ENCODE data around the gene PBXIP1.

PBXIP1 gene

DNA sequence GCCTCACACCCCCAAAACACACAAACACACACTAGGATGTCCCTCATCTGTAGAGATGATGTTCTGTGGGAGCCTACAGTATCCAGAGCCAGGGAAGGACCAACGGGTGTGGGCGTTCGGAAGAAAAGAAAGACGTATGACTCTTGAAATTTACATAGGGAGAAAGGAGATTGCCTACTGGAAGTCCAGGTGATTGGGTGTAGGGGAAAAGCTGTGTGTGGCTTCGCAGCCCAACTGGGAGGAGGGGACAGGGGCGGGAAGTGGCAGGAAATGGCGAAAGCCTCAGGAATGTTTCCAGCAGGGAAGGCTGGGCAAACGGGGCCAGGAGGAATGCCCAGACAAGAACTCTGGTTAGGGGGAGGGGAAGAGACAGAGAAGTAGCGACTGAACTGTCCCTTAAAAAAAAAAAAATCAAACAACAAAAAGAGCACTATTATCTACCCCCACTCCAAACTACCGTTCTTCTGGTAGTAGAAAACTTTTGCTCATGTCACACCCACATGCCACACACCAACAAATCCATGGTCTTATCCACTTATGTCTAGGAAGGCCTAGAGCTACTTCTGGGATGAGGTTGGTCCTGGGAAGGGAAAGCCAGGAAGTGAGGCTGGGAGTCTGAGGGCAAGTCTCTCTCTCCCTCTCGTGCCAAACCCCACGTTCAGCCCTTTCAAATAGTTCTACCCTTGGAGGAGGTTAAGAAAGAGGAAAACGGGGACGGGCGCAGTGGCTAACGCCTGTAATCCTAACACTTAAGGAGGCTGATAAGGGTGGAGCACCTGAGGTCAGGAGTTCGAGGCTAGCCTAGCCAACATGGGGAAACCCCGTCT, 16.8 kb upstream of the PBXIP1 start:
- DNase-seq, result peak; percentile 29

DNA sequence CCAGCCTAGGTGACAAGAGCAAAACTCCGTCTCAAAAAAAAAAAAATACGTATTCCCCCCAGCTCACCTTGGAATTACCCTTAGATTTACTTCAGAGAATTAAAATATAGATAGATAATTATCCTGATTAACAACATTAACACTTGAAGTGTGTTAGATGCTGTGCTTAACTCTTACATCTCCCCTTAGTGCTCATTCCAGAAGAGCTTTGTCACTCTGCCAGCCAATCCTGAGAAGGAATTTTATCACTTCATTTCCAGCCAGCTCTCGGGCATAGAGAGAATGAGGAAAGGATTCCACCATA, 16.3 kb upstream of the PBXIP1 start:
- no peak for DNase-seq

- DNase-seq, result no peak
Measured at GRCh38 chr1:154971341-154971998, 15.6 kb upstream of the PBXIP1 start.

GRCh38 chr1:154970631-154971340, 14.9 kb upstream of the PBXIP1 start, which contains the start of gene SHC1:
TSS of gene SHC1 (minus strand) at chr1:154970747. CDS start at chr1:154970526, 221 bp downstream.
- DNase-seq, result no peak

DNA sequence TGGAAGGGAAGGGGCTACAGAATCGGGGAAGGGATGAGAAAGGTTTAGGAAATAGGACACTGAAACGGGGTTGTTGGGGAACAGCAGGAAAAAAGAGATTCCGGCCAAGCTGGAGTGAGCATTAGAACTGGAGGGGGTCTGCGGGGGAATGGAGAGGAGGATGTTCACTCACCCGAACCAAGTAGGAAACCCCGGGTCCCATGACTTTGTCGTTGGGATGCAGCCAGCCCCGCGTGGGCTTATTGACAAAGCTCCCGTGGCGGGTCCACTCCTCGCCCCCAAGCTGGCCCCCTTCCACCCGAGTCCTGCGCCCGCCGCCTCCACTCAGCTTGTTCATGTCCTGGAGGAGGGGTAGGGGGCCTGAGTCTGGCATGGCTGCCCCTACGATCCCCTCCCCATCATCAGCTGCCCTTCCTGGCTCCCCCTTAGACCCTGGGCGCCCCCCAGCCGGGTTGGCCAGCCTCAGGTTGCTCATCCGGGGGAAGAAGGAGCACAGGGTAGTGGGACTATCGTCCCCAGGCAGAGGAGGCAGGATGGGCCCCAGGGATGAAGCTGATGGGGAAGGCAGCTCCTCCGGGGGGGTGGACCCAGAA, 14.1 kb upstream of the PBXIP1 start:
- no peak for DNase-seq

DNA sequence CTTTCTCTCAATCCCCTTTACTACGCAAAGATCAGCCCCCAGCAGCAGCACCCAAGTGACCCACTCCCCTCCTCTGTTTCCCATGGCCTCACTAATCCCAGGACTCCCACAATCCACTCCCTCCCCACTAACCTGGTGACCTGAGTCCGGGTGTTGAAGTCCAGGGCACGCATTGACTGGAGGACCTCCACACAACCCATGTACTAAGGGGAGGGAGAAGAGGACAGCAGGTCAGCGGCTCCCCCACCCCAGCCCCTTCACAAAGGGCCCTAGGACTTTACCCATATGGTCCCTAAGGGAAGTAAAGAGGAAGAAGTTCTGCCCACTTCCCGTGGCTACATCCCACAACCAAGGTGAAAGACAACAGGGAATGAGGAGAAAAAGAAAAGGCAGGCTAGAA, 13.3 kb upstream of the PBXIP1 start:
- no peak for DNase-seq

DNA sequence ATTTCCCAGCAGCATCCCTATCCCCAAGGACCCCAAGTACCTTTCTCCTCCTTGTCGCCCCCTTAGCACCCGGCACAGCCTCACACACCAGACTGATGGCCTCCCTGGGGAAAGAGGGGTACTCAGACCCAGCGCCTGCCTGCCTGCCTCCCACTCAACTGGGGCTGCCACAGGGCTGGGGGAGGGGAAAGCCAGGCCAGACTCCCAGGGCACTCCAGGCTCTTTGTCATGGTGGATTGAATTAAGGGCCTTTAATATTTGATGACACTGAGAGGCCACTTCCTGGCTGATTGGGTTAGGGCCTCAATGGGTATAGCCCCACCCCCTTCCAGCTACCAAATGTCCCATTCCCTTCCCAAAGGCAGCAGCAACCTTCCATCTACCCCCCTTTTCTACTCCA, 12.8 kb upstream of the PBXIP1 start:
- no peak for DNase-seq

GRCh38 chr1:154967331-154967950, 11.5 kb upstream of the PBXIP1 start:
- DNase-seq, result no peak

DNA sequence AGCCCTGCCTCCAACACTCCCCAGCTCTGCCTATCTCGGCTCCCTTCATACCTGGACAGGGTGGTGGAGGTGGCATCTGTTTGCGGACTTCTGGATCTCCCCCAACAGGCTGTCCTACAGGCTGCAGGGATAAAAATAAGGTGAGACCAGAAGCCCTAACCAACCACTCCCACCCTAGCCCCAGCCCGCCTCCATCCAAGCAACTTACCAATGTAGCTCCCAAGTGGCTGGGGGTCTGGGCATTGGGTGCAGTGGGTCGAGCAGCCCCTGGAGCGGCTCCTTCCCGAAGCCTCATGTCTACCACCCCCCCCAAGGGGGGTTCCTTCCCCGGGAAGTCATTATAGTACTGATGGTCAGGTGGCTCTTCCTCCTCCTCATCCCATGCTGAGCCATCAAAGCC, 10.2 kb upstream of the PBXIP1 start:
- DNase-seq, result no peak

DNA sequence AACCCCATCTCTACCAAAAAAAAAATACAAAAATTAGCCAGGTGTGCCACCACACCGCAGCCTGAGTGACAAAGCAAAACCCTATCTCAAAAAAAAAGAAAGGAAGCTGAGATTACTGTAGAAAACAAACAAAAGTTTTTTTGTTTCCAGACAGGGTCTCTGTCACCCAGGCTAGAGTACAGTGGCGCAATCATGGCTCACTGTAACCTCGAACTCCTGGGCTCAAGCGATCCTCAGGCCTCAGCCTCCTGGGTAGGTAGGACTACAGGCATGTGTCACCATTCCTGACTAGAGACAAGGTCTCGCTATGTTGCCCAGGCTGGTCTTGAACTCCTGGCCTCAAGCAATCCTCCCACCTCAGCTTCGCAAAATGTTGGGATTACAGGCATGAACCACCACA, 8.5 kb upstream of the PBXIP1 start:
- no peak for DNase-seq

GRCh38 chr1:154963643-154964042, 7.7 kb upstream of the PBXIP1 start:
- no peak for DNase-seq

- no peak for DNase-seq
Measured at GRCh38 chr1:154962795-154963330, 7.0 kb upstream of the PBXIP1 start.

- peak; percentile 45 for DNase-seq
Measured at GRCh38 chr1:154962156-154962749, 6.4 kb upstream of the PBXIP1 start.

- peak; percentile 87 for DNase-seq
Measured at GRCh38 chr1:154961207-154962155, 5.6 kb upstream of the PBXIP1 start, which contains the start of gene PYGO2. TSS of gene PYGO2 (minus strand) at chr1:154961782. CDS start at chr1:154961576, 206 bp downstream.

- DNase-seq, result no peak
Measured at GRCh38 chr1:154960446-154961136, 4.7 kb upstream of the PBXIP1 start.

- no peak for DNase-seq
Measured at GRCh38 chr1:154959426-154959780, 3.5 kb upstream of the PBXIP1 start.

DNA sequence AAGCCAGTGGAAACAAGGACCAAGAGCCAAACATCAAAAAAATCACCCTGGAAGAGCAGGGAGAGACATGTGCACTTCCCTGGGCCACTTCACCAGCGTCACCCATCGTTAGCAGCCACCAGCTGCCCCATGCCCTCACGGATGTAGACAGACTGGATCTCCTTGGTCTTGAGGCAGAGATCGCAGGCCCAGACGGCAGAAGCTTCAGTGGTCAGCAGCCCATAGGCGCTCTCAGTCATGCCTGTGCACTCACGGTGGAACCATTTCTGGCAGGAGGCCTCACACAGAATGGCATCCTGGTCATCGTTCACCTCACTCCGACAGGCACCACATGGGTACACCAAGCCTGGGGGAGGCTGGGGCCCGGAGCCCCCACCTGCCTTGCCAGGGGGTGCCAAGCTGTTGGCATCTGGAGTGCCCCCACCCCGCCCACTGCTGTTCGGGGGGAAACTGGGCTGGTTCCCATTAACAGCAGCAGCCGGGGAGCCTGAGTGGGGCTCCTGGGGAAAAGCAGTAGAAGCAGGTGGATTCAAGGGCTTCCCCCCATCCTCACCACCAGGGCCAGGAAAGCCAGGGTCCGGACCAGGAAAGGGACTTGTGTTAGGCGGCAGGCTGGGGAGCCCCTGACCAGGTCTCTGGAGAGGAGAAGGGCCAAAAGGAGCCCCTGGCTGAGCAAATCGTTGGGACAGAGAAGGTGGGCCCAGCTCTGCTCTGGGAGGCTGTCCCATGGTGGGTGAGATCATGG, 3.0 kb upstream of the PBXIP1 start:
- DNase-seq, result no peak

- DNase-seq, result no peak
Measured at GRCh38 chr1:154958036-154958435, 2.1 kb upstream of the PBXIP1 start.

DNA sequence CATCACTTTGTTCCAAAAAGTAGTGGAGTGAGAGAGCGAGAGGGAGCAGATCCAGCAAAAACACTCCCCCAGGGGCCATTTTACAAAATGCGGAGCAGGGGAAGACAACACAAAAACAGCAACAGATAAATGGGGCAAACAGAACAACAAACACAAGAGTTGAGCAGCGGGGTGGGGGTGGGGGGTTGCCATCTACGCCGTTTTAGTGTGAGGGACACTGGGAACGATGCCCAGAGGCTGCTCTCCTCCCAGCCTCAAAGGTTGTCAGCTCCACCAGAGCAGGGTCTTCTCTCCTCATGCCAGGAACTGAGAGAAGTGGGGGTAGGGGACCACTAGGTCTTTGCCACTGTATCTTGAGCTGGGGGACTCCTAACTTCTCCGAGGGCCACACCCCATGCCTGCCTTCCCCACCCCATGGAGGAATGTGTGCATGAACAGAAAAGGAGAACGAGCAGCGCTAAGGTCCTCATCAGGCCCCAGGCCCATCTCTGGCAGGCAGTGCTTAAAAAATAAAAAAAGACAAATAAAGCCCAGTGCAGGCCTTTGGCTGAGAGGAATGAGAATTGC, 1.3 kb upstream of the PBXIP1 start:
- no peak for DNase-seq

Data from CD4-positive, alpha-beta T cell treated with Interleukin-12 subunit alpha and Interleukin-12 subunit beta, for 1 hour (primary cell).